Stimulated activated CD4-positive, alpha-beta T cell treated with anti-CD3 and anti-CD28 coated beads, Interleukin-12 subunit alpha, Interleukin-12 subunit beta, amount 100 ng/mL, for 24 hours (primary cell): ENCODE measurements around the gene SARS1.

Experiments
- DNase-seq, 2 experiments: peaks; one replicate each; pipeline ENCODE4 v3.0.0-alpha.2; 2020; ENCODE audit warnings: low read depth in 2 of 2

The SARS1 gene

GRCh38 chr1:109249654-109250401 is 36.1 kb downstream of the SARS1 start:
- no peak for DNase-seq

- DNase-seq: no peak
These were observed 36.9 kb downstream of the SARS1 start for GRCh38 chr1:109250454-109251276.

- DNase-seq: no peak
These were observed 37.8 kb downstream of the SARS1 start for GRCh38 chr1:109251277-109252166.

GRCh38 chr1:109252167-109252892 is 38.6 kb downstream of the SARS1 start:
- no peak for DNase-seq

- no peak for DNase-seq
These were observed 39.4 kb downstream of the SARS1 start for GRCh38 chr1:109252893-109253802.

GRCh38 chr1:109253803-109254620 is 40.3 kb downstream of the SARS1 start:
- no peak for DNase-seq

- DNase-seq: no peak
These were observed 40.9 kb downstream of the SARS1 start for GRCh38 chr1:109254621-109255096.

GRCh38 chr1:109255097-109255651 is 41.5 kb downstream of the SARS1 start:
- no peak for DNase-seq

GRCh38 chr1:109255678-109256077 is 42.0 kb downstream of the SARS1 start:
- no peak for DNase-seq

- DNase-seq: no peak
These were observed 42.4 kb downstream of the SARS1 start for GRCh38 chr1:109256085-109256484.

GRCh38 chr1:109256971-109257681 is 43.4 kb downstream of the SARS1 start:
- DNase-seq: no peak

GRCh38 chr1:109257682-109258421 is 44.1 kb downstream of the SARS1 start:
- DNase-seq: no peak

- DNase-seq: no peak
These were observed 45.1 kb downstream of the SARS1 start for GRCh38 chr1:109258481-109259466.

- DNase-seq: no peak
These were observed 46.2 kb downstream of the SARS1 start for GRCh38 chr1:109259674-109260557.

GRCh38 chr1:109261006-109261405 is 47.3 kb downstream of the SARS1 start:
- no peak for DNase-seq
